Suprapubic skin (tissue), 4 donors: Measurements from ENCODE around the gene AP1G2. TPM values are rescaled to one million over a fixed set of nuclear protein-coding genes. Genes with fewer than 3 reads are reported as not detected.

Experiments used
- DNase-seq, 2 donors: peaks; one replicate each; pipeline ENCODE4 v3.0.0-alpha.2; 2019; ENCODE audit warnings: low spot score in 2 of 2
- H3K27ac ChIP-seq: fragments of 200-600 bp; sonication (generic); one replicate; pipeline ENCODE4 v1.5.1; 2019
- H3K27me3 ChIP-seq: fragments of 200-600 bp; sonication (generic); one replicate; pipeline ENCODE4 v1.5.1; 2019
- H3K36me3 ChIP-seq: fragments of 200-600 bp; sonication (generic); one replicate; pipeline ENCODE4 v1.5.1; 2019
- H3K4me1 ChIP-seq: fragments of 200-600 bp; sonication (generic); one replicate; pipeline ENCODE4 v1.5.1; 2019
- H3K4me3 ChIP-seq: fragments of 200-600 bp; sonication (generic); one replicate; pipeline ENCODE4 v1.5.1; 2019; ENCODE audit warnings: mild to moderate bottlenecking
- H3K9me3 ChIP-seq: fragments of 200-600 bp; sonication (generic); one replicate; pipeline ENCODE4 v1.5.1; 2019
- EP300 ChIP-seq: sonication (generic); formaldehyde crosslinking; IDR thresholded peaks from one replicate; pipeline ENCODE4 v1.6.1; 2017; ENCODE audit warnings: antibody characterized with exemption
- POLR2A ChIP-seq, 2 donors: fragments of 450-650 bp; IDR thresholded peaks; one replicate each; pipeline ENCODE4 v1.6.1; 2017; ENCODE audit warnings: antibody characterized with exemption in 2 of 2, mild to moderate bottlenecking in 2 of 2, moderate library complexity in 2 of 2
- POLR2AphosphoS5 ChIP-seq, 3 donors: sonication (generic); formaldehyde crosslinking; IDR thresholded peaks; one replicate each; pipeline ENCODE4 v1.6.1; 2017; ENCODE audit warnings: antibody characterized with exemption in 3 of 3
- WGBS: methylation state at CpG from one replicate; pipeline ENCODE4 v1.1.5; 2018; 5-methylcytosine and 5-hydroxymethylcytosine counted together
- total RNA-seq, 4 donors: library from RNA; depleted of rRNA; stranded (reverse); fragments of >200 nt; gene quantifications; one replicate each; pipeline ENCODE4 v1.1.0, GENCODE V29; 2016
- TF ChIP-seq, protein P1 (sequence below), 2 donors: fragments of 200-600 bp in 1 of 2; fragments of 450-650 bp in 1 of 2; sonication (generic) in 1 of 2; IDR thresholded peaks; one replicate each; pipeline ENCODE4 v1.5.1; 2016 to 2019; ENCODE audit warnings: antibody characterized with exemption in 2 of 2, mild to moderate bottlenecking in 1 of 2, moderate library complexity in 1 of 2

Gene AP1G2
- total RNA-seq, 4 donors from 2014 or later = 117 to 415 (median 150) TPM

DNA sequence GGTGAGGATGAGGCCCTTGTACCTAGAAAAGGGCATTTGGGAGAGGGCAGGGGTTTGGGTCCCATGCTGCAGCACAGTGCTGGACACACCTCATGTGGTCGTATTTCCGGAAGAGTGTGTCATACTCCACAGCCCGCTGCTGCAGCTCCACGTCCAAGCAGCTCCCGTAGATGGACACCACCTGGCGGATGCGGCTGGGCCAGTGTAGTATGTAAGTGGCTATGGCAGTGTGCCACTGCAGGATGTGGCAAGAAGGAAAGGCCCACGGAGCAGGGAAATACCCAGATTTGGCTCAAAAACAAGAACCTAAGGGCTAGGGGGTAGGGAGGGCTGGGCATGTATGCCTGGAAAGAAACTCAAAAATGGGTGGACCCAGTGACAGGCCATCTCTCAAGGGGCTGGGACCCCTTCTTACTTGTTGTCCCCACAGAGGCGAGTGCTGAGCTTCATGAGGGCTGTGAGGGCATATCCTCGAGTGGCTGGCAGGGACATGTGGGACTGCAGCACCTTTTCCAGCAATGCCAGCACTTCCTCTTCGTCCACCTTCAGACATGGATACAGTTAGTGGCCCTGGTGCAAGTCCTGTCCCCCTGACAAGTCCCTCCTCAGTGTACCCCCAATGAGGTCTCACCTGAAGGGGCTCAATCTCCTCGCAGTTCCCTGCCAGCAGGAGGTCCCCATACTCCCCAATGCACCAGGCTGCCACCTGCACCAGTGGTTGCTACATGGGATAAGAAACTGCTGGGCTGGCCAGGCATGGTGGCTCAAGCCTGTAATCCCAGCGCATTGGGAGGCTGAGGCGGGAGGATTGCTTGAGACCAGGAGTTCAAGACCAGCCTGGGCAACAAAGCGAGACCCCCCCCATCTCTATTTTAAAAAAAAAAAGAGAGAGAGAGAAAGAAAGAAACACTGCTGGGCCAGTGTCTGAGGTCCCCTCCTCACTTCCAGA is 5.4 kb downstream of the AP1G2 start:
- H3K27ac ChIP-seq = no peak overlapping the region
- DNase-seq = peak in 1 of 2 donors; percentile 61
- H3K27me3 ChIP-seq = no peaks in the 10 kb centered on the region
- H3K4me1 ChIP-seq = peaks cover 22% of the 10 kb centered on the region
- no peaks in the 10 kb centered on the region for H3K9me3 ChIP-seq
- peaks cover 54% of the 10 kb centered on the region for H3K36me3 ChIP-seq
- no peak overlapping the region for H3K4me3 ChIP-seq
- 73% methylated on average over 12 of the region's 15 CpGs for WGBS
- TF ChIP-seq POLR2A (IDR thresholded peaks at IDR 0.05) (no peak), EP300 (no peak), POLR2AphosphoS5 (IDR thresholded peaks at IDR 0.05) (no peak)
- TF ChIP-seq, protein P1, sequence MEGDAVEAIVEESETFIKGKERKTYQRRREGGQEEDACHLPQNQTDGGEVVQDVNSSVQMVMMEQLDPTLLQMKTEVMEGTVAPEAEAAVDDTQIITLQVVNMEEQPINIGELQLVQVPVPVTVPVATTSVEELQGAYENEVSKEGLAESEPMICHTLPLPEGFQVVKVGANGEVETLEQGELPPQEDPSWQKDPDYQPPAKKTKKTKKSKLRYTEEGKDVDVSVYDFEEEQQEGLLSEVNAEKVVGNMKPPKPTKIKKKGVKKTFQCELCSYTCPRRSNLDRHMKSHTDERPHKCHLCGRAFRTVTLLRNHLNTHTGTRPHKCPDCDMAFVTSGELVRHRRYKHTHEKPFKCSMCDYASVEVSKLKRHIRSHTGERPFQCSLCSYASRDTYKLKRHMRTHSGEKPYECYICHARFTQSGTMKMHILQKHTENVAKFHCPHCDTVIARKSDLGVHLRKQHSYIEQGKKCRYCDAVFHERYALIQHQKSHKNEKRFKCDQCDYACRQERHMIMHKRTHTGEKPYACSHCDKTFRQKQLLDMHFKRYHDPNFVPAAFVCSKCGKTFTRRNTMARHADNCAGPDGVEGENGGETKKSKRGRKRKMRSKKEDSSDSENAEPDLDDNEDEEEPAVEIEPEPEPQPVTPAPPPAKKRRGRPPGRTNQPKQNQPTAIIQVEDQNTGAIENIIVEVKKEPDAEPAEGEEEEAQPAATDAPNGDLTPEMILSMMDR (IDR thresholded peaks at IDR 0.05) = no peak

DNA sequence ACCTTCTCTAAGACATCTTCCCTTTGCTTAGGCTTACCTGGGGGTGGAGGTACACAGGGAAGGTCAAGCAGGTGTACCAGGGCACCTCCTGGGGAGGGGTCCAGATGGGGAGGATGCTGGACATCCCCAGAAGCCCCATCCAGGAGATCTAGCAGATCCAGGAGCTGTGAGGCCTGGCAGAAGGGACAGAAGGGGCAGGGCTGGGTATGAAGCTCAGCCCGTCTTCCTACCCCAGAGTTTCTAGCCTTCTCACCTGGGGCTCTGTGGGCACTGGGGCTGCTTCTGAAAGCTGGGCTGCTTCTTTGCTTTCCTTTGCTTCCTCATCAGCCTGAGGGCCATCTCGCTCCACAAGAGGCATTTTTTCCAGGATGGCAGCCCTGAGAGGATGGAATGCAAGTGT is 6.3 kb downstream of the AP1G2 start:
- Histone ChIP-seq H3K27me3 (no peaks in the 10 kb centered on the region), H3K4me1 (peaks cover 22% of the 10 kb centered on the region), H3K4me3 (no peak overlapping the region), H3K9me3 (no peaks in the 10 kb centered on the region), H3K36me3 (peaks cover 54% of the 10 kb centered on the region), H3K27ac (no peak overlapping the region)
- TF ChIP-seq, protein P1 (IDR thresholded peaks at IDR 0.05) = no peak
- DNase-seq = no peak
- WGBS = 81% methylated on average over 2 of the region's 2 CpGs

DNA sequence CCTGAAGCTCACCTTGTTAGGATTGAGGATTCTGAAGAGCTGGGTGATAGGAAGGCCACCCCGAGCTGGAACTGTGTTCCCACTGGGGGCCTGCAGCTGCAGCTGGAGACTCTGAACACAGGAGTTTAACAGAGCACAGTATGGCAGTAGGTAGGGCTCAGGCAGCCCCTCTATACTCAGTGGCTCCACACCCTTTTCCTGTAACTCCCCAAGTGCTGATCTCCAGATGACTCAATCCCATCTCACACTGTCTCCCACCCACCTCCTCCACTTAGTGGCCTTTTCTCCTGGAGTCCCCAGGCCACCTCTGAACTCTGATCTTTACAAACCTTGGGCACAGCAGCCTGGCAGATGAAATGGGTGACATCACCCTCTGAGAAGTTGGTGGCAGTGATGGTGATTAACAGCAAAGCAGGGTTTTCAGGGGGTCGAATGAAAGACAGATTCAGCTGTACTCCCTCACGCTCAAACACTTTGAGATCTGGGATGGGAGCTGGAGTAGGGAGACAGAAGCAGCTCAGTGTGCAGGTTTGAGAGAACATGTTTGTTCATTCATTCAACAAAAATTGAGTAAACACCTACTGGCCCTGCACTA is 7.6 kb downstream of the AP1G2 start:
- Histone ChIP-seq H3K27me3 (no peaks in the 10 kb centered on the region), H3K4me3 (no peak overlapping the region), H3K4me1 (peaks cover 27% of the 10 kb centered on the region), H3K9me3 (no peaks in the 10 kb centered on the region), H3K36me3 (peaks cover 54% of the 10 kb centered on the region), H3K27ac (no peak overlapping the region)
- TF ChIP-seq, protein P1 (IDR thresholded peaks at IDR 0.05) = no peak
- TF ChIP-seq POLR2A (IDR thresholded peaks at IDR 0.05) (no peak), POLR2AphosphoS5 (IDR thresholded peaks at IDR 0.05) (no peak), EP300 (no peak)
- DNase-seq = no peak
- 89% methylated on average over 3 of the region's 3 CpGs for WGBS

DNA sequence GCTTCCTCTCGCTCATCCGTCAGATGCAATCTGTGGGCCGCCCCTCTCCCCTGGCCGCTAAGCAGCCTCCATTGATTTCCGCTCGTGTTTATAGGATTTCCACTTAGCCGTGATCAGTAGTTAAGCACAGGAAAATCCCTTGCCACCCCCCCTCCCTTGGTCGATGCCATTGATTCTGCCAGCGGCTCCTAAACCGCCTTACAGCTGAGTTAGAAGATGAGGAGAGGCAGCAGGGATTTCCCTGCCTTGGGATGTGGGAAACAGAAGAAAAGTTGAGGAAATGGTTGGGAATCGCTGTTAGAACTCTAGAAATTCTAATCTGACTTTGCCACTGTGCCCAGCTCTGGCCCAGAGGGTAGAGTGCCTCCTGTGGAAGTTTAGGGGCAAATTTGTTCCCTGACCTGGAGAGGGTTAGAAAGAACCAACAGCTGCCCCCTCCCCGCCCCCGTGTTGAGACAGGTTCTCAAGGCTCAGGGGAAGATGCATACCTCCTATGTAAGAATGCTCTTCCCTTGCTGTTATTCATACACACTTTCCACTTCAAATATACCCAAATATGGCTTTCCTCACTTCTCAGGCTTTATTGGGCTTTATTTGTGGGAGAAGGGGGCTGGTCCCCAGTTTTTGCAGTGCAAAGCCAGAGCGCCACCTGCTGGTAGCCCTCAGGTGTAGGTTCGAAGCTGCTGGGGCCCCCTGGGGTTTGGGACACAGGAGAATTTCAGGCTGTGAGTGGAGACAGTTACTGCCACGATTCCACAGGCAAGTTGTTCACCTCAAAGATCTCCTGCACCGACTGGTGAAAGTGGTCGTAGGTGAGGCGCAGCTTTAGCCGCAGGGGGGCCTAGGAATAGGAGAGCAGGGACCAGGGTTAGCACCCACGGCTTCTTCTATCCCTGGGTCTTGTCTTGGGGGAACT is 8.3 kb downstream of the AP1G2 start:
- no peaks in the 10 kb centered on the region for H3K27me3 ChIP-seq
- no peak overlapping the region for H3K4me3 ChIP-seq
- peaks cover 27% of the 10 kb centered on the region for H3K4me1 ChIP-seq
- no peaks in the 10 kb centered on the region for H3K9me3 ChIP-seq
- WGBS = 68% methylated on average over 21 of the region's 21 CpGs
- no peak for DNase-seq
- TF ChIP-seq, protein P1 (IDR thresholded peaks at IDR 0.05) = peak; percentile 52 to 85
- no peak for TF ChIP-seq POLR2AphosphoS5 (IDR thresholded peaks at IDR 0.05)
- peaks cover 49% of the 10 kb centered on the region for H3K36me3 ChIP-seq
- H3K27ac ChIP-seq = no peak overlapping the region
